ENCODE measurements around the gene CCNL1.

- no peak for TF ChIP-seq CTCF (conservative IDR thresholded peaks at IDR 0.05; ENCODE audit: low read length)
- no peak for TF ChIP-seq EZH2phosphoT487 (IDR thresholded peaks at IDR 0.05; ENCODE audit: borderline replicate concordance)
Observed at GRCh38 chr3:157098121-157098822, 61.7 kb downstream of the CCNL1 start.

All from Loucy (cell line).